K562 (cell line): ENCODE results near the gene GMPR. TPM values are rescaled to one million over a fixed set of nuclear protein-coding genes. Genes with fewer than 3 reads are reported as not detected.

ENCODE experiments used
- CBX8 ChIP-seq: fragments of 200-600 bp; sonication (generic); IDR thresholded peaks from 2 replicates; pipeline ENCODE4 v1.6.1; 2012; ENCODE audit warnings: borderline replicate concordance, mixed run types, low read depth, mild to moderate bottlenecking, moderate library complexity, mixed read lengths, low read length, control low read depth, inconsistent platforms; ENCODE audit not compliant: poor library complexity, severe bottlenecking; ENCODE audit errors: extremely low read depth
- DDX20 ChIP-seq: fragments of 450-650 bp; IDR thresholded peaks from 2 replicates; pipeline ENCODE4 v1.6.1; 2016; ENCODE audit warnings: missing genetic modification characterization, low read depth, mild to moderate bottlenecking, missing compliant biosample characterization, moderate library complexity
- ELF4 ChIP-seq: fragments of 450-650 bp; formaldehyde crosslinking; IDR thresholded peaks from 2 replicates; pipeline ENCODE4 v1.4.0; 2022; ENCODE audit warnings: missing genetic modification characterization
- FOXA3 ChIP-seq, 2 experiments: fragments of 450-650 bp in 1 of 2; sonication (generic) in 1 of 2; formaldehyde crosslinking; IDR thresholded peaks in 1 of 2; conservative IDR thresholded peaks in 1 of 2; 2 replicates each; pipeline versions ENCODE4 v1.4.0 to v1.8.0; 2020 to 2022; ENCODE audit warnings: mild to moderate bottlenecking in 2 of 2, missing genetic modification reagents in 1 of 2
- MCM3 ChIP-seq: fragments of 450-650 bp; IDR thresholded peaks from 2 replicates; pipeline ENCODE4 v1.6.1; 2016
- YY1 ChIP-seq, 3 experiments: IDR thresholded peaks; 2 replicates each; pipeline ENCODE4 v1.6.1; 2011; ENCODE audit warnings: low read length in 2 of 3, mild to moderate bottlenecking in 2 of 3, moderate library complexity in 2 of 3, borderline replicate concordance in 1 of 3, control low read depth in 1 of 3, low read depth in 1 of 3; ENCODE audit not compliant: insufficient read depth in 3 of 3, insufficient replicate concordance in 2 of 3, control insufficient read depth in 1 of 3, insufficient read length in 1 of 3; ENCODE audit errors: extremely low read depth in 1 of 3
- ZNF140 ChIP-seq: fragments of 250-450 bp; sonication (Bioruptor Pico); IDR thresholded peaks from 2 replicates; pipeline ENCODE4 v1.8.0; 2021; ENCODE audit warnings: moderate library complexity, mild to moderate bottlenecking, inconsistent platforms
- ZNF551 ChIP-seq: fragments of 250-450 bp; sonication (Bioruptor Pico); IDR thresholded peaks from 2 replicates; pipeline ENCODE4 v1.5.0; 2021; ENCODE audit warnings: mild to moderate bottlenecking, moderate library complexity
- ZNF644 ChIP-seq: fragments of 200-800 bp; sonication (Bioruptor generic); IDR thresholded peaks from 2 replicates; pipeline ENCODE4 v1.6.1; 2016; ENCODE audit warnings: low read depth, missing genetic modification characterization, missing compliant biosample characterization
- ZNF695 ChIP-seq: fragments of 450-650 bp; formaldehyde crosslinking; IDR thresholded peaks from 2 replicates; pipeline ENCODE4 v1.4.0; 2020; ENCODE audit warnings: mild to moderate bottlenecking, moderate library complexity
- ZNF79 ChIP-seq: fragments of 250-450 bp; sonication (Bioruptor Pico); IDR thresholded peaks from 2 replicates; pipeline ENCODE4 v1.4.0; 2020; ENCODE audit warnings: low read depth, mild to moderate bottlenecking, moderate library complexity
- polyA plus RNA-seq, 8 experiments: library from polyadenylated mRNA; depleted of rRNA in 4 of 8; stranded (reverse) in 5 of 8; unstranded in 3 of 8; fragments of >200 nt; fragmentation: Nextera tagmentation in 2 of 8; fragmentation: Illumina TruSeq in 1 of 8; extraction: Ambion mirVana in 2 of 8; extraction: Trizol in 1 of 8; gene quantifications; 2 replicates each; pipeline versions ENCODE4 v1.2.1 to v1.2.3, GENCODE V29; 2011 to 2014; ENCODE audit warnings: inconsistent platforms in 1 of 8, missing spikeins in 1 of 8
- total RNA-seq, 7 experiments: library from RNA; depleted of rRNA in 6 of 7; stranded (reverse); fragments of >200 nt in 6 of 7; fragmentation: Illumina TruSeq in 2 of 7; extraction: Trizol in 2 of 7; gene quantifications; 2 replicates each; pipeline versions ENCODE4 v1.2.1 to v1.2.3, GENCODE V29; 2011 to 2021; ENCODE audit warnings: low replicate concordance in 1 of 7
- TF ChIP-seq, protein P1 (sequence below), 3 experiments: fragments of 200-800 bp in 1 of 3; fragments of 250-450 bp in 1 of 3; fragments of 450-650 bp in 1 of 3; sonication (Bioruptor Pico) in 1 of 3; sonication (Bioruptor generic) in 1 of 3; formaldehyde crosslinking in 1 of 3; IDR thresholded peaks; 2 replicates each; pipeline versions ENCODE4 v1.6.1 to v1.8.0; 2016 to 2022; ENCODE audit warnings: mild to moderate bottlenecking in 2 of 3, missing genetic modification characterization in 2 of 3, missing compliant biosample characterization in 1 of 3, moderate library complexity in 1 of 3
- TF ChIP-seq, protein P2 (sequence below): sonication (generic); formaldehyde crosslinking; IDR thresholded peaks from 2 replicates; pipeline ENCODE4 v1.8.0; 2022; ENCODE audit warnings: missing genetic modification reagents, mild to moderate bottlenecking, moderate library complexity, borderline replicate concordance
- TF ChIP-seq, protein P3 (sequence below): fragments of 200-800 bp; sonication (Bioruptor generic); IDR thresholded peaks from 2 replicates; pipeline ENCODE4 v1.6.1; 2016; ENCODE audit warnings: missing genetic modification characterization, missing compliant biosample characterization
- TF ChIP-seq, protein P4 (sequence below), 3 experiments: fragments of 200-800 bp in 1 of 3; sonication (Bioruptor generic) in 1 of 3; sonication (generic) in 1 of 3; formaldehyde crosslinking in 1 of 3; IDR thresholded peaks; 2 replicates each; pipeline versions ENCODE4 v1.6.1 to v1.8.0; 2016 to 2022; ENCODE audit warnings: mild to moderate bottlenecking in 2 of 3, missing compliant biosample characterization in 2 of 3, missing genetic modification characterization in 2 of 3, missing genetic modification reagents in 1 of 3

Gene GMPR
- total and polyA plus RNA-seq, 9 of the 15 experiments (the other 6 are each of a cell fraction or from before 2014, with no cell fraction given) = 34.6 to 83.7 (median 49.8) TPM

DNA sequence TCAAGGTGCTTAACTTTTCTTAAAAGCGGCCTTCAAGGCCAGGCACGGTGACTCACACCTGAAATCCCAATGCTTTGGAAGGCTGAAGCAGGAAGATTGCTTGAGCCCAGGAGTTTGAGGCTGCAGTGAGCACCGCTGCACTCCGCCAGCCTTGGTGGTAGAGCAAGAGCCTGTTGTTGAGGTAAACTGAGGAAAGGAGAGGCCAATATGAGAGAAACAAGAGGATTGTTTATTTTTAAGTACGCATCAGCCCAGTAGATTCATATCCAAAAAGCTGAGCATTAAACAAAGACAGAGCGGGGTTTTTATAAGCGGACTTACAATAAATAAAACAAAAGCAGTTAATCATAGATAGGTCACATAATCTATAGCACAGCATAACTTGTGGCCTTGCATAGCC, 15.0 kb upstream of the GMPR start (continued):
- TF ChIP-seq, protein P1, sequence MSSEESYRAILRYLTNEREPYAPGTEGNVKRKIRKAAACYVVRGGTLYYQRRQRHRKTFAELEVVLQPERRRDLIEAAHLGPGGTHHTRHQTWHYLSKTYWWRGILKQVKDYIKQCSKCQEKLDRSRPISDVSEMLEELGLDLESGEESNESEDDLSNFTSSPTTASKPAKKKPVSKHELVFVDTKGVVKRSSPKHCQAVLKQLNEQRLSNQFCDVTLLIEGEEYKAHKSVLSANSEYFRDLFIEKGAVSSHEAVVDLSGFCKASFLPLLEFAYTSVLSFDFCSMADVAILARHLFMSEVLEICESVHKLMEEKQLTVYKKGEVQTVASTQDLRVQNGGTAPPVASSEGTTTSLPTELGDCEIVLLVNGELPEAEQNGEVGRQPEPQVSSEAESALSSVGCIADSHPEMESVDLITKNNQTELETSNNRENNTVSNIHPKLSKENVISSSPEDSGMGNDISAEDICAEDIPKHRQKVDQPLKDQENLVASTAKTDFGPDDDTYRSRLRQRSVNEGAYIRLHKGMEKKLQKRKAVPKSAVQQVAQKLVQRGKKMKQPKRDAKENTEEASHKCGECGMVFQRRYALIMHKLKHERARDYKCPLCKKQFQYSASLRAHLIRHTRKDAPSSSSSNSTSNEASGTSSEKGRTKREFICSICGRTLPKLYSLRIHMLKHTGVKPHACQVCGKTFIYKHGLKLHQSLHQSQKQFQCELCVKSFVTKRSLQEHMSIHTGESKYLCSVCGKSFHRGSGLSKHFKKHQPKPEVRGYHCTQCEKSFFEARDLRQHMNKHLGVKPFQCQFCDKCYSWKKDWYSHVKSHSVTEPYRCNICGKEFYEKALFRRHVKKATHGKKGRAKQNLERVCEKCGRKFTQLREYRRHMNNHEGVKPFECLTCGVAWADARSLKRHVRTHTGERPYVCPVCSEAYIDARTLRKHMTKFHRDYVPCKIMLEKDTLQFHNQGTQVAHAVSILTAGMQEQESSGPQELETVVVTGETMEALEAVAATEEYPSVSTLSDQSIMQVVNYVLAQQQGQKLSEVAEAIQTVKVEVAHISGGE (CRISPR knock-in tag; IDR thresholded peaks at IDR 0.05) = no peak
- TF ChIP-seq, protein P2, sequence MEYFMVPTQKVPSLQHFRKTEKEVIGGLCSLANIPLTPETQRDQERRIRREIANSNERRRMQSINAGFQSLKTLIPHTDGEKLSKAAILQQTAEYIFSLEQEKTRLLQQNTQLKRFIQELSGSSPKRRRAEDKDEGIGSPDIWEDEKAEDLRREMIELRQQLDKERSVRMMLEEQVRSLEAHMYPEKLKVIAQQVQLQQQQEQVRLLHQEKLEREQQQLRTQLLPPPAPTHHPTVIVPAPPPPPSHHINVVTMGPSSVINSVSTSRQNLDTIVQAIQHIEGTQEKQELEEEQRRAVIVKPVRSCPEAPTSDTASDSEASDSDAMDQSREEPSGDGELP = no peak
- TF ChIP-seq, protein P3, sequence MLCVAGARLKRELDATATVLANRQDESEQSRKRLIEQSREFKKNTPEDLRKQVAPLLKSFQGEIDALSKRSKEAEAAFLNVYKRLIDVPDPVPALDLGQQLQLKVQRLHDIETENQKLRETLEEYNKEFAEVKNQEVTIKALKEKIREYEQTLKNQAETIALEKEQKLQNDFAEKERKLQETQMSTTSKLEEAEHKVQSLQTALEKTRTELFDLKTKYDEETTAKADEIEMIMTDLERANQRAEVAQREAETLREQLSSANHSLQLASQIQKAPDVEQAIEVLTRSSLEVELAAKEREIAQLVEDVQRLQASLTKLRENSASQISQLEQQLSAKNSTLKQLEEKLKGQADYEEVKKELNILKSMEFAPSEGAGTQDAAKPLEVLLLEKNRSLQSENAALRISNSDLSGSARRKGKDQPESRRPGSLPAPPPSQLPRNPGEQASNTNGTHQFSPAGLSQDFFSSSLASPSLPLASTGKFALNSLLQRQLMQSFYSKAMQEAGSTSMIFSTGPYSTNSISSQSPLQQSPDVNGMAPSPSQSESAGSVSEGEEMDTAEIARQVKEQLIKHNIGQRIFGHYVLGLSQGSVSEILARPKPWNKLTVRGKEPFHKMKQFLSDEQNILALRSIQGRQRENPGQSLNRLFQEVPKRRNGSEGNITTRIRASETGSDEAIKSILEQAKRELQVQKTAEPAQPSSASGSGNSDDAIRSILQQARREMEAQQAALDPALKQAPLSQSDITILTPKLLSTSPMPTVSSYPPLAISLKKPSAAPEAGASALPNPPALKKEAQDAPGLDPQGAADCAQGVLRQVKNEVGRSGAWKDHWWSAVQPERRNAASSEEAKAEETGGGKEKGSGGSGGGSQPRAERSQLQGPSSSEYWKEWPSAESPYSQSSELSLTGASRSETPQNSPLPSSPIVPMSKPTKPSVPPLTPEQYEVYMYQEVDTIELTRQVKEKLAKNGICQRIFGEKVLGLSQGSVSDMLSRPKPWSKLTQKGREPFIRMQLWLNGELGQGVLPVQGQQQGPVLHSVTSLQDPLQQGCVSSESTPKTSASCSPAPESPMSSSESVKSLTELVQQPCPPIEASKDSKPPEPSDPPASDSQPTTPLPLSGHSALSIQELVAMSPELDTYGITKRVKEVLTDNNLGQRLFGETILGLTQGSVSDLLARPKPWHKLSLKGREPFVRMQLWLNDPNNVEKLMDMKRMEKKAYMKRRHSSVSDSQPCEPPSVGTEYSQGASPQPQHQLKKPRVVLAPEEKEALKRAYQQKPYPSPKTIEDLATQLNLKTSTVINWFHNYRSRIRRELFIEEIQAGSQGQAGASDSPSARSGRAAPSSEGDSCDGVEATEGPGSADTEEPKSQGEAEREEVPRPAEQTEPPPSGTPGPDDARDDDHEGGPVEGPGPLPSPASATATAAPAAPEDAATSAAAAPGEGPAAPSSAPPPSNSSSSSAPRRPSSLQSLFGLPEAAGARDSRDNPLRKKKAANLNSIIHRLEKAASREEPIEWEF (CRISPR knock-in tag) = no peak
- TF ChIP-seq CBX8 (no peak), ZNF551 (CRISPR knock-in tag) (no peak), ZNF644 (tag) (no peak), FOXA3 (CRISPR knock-in tag; conservative IDR thresholded peaks at IDR 0.05 in 1 of 2, IDR thresholded peaks at IDR 0.05 in 1 of 2) (no peak), ZNF695 (no peak), YY1 (IDR thresholded peaks at IDR 0.05; ENCODE audit: borderline replicate concordance in 1 of 3, control insufficient read depth in 1 of 3, extremely low read depth in 1 of 3, insufficient read depth in 3 of 3, insufficient read length in 1 of 3, insufficient replicate concordance in 2 of 3, low read depth in 1 of 3, low read length in 2 of 3) (no peak), ZNF79 (CRISPR knock-in tag) (0 out of 2 replicates have a peak, but pooled peaks have one; percentile 24), DDX20 (no peak), ZNF140 (0 out of 2 replicates have a peak, but pooled peaks have one; percentile 38), ELF4 (CRISPR knock-in tag) (no peak), MCM3 (no peak)
- TF ChIP-seq, protein P4, sequence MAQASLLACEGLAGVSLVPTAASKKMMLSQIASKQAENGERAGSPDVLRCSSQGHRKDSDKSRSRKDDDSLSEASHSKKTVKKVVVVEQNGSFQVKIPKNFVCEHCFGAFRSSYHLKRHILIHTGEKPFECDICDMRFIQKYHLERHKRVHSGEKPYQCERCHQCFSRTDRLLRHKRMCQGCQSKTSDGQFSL (CRISPR knock-in tag; IDR thresholded peaks at IDR 0.05) = no peak
- TF ChIP-seq, protein P4 (tag; IDR thresholded peaks at IDR 0.05) = no peak
